ENCODE results near the gene IL17RD.

Gene IL17RD

GRCh38 chr3:57120451-57121174 lies 44.5 kb downstream of the IL17RD start:
- no peaks in the 10 kb centered on the region for H3K4me1 ChIP-seq (ENCODE audit: control insufficient read depth, insufficient read depth, low read length)
- no peaks in the 10 kb centered on the region for H3K36me3 ChIP-seq (ENCODE audit: insufficient read depth, low read length)
- no peaks in the 10 kb centered on the region for H3K27me3 ChIP-seq (ENCODE audit: control insufficient read depth, insufficient read depth, low read length)
- H3K4me2 ChIP-seq (ENCODE audit: low read length), result no peak overlapping the region
- H3K4me3 ChIP-seq (ENCODE audit: low read length), result no peak overlapping the region
- no peaks in the 10 kb centered on the region for H3K9me3 ChIP-seq (replicated peaks; ENCODE audit: low read length)
- H3K9ac ChIP-seq (ENCODE audit: low read depth, low read length), result no peak overlapping the region

DNA sequence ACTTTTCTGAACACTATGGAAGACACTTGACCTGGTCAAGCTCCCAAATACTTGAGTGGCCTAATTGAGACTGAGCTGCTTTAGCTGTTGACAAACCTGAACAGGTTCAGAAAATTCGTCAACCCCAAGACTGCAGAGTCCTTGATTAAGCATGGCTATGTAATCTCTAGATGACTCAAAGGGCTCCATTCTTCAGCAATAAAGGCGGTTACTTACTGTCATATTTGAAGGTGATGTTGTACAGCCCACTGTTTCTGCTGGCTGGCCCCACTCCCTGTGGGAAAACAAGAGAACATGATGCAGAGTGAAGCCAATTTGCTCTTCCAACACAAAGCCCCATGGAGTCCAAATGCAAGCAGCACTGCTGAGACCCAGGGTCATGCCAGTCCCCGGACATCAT lies 45.1 kb downstream of the IL17RD start:
- H3K27me3 ChIP-seq (ENCODE audit: control insufficient read depth, insufficient read depth, low read length), result no peaks in the 10 kb centered on the region
- H3K9me3 ChIP-seq (replicated peaks; ENCODE audit: low read length), result no peaks in the 10 kb centered on the region
- H3K4me3 ChIP-seq (ENCODE audit: low read length), result no peak overlapping the region
- no peaks in the 10 kb centered on the region for H3K36me3 ChIP-seq (ENCODE audit: insufficient read depth, low read length)
- H3K4me1 ChIP-seq (ENCODE audit: control insufficient read depth, insufficient read depth, low read length), result no peaks in the 10 kb centered on the region
- H3K4me2 ChIP-seq (ENCODE audit: low read length), result no peak overlapping the region
- H3K9ac ChIP-seq (ENCODE audit: low read depth, low read length), result no peak overlapping the region

DNA sequence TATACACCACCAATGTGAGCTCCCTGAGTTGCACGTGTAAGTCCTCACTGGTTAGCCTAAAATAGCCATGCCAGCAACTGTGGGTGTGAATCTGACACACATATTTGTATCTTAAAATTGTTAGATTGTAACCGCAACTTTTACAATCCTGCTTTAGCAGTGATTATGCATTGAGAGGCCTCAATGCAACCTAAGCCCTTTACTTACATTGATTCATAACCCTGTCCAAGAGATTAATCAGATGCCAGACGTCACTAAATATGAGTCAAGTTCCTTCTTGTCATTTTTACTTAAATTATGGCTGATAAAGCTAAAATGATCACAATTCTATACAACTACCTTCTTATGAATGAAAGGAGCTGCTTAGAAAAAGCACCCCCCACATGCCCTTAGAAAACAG lies 46.9 kb downstream of the IL17RD start:
- Histone ChIP-seq H3K36me3 (ENCODE audit: insufficient read depth, low read length) (no peaks in the 10 kb centered on the region), H3K27me3 (ENCODE audit: control insufficient read depth, insufficient read depth, low read length) (no peaks in the 10 kb centered on the region), H3K9ac (ENCODE audit: low read depth, low read length) (no peak overlapping the region), H3K9me3 (replicated peaks; ENCODE audit: low read length) (no peaks in the 10 kb centered on the region), H3K4me1 (ENCODE audit: control insufficient read depth, insufficient read depth, low read length) (no peaks in the 10 kb centered on the region), H3K4me3 (ENCODE audit: low read length) (no peak overlapping the region), H3K4me2 (ENCODE audit: low read length) (no peak overlapping the region)

DNA sequence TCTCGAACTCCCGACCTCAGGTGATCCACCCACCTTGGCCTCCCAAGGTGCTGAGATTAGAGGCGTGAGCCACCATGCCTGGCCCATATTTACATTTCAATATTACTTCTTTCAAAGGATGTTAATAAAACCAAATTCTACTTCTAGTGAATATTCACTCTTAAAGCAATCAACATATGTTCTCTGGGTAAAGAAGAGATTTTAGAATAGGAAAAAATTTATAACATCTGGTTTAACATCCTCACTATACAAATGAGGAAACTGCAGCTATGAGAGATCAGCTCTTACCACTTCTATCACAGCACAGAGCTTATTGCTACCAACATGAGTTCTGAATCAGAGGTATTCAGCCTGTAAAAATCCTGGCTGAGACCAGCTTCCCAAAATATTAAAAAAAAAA lies 48.7 kb downstream of the IL17RD start:
- H3K36me3 ChIP-seq (ENCODE audit: insufficient read depth, low read length), result no peaks in the 10 kb centered on the region
- H3K4me1 ChIP-seq (ENCODE audit: control insufficient read depth, insufficient read depth, low read length), result no peaks in the 10 kb centered on the region
- no peak overlapping the region for H3K9ac ChIP-seq (ENCODE audit: low read depth, low read length)
- H3K4me3 ChIP-seq (ENCODE audit: low read length), result no peak overlapping the region
- H3K9me3 ChIP-seq (replicated peaks; ENCODE audit: low read length), result no peaks in the 10 kb centered on the region
- no peaks in the 10 kb centered on the region for H3K27me3 ChIP-seq (ENCODE audit: control insufficient read depth, insufficient read depth, low read length)
- no peak overlapping the region for H3K4me2 ChIP-seq (ENCODE audit: low read length)

GRCh38 chr3:57112206-57112605 lies 52.9 kb downstream of the IL17RD start:
- Histone ChIP-seq H3K9ac (ENCODE audit: low read depth, low read length) (no peak overlapping the region), H3K4me3 (ENCODE audit: low read length) (no peak overlapping the region), H3K4me1 (ENCODE audit: control insufficient read depth, insufficient read depth, low read length) (no peaks in the 10 kb centered on the region), H3K9me3 (replicated peaks; ENCODE audit: low read length) (no peaks in the 10 kb centered on the region), H3K4me2 (ENCODE audit: low read length) (no peak overlapping the region), H3K27me3 (ENCODE audit: control insufficient read depth, insufficient read depth, low read length) (peaks cover 4% of the 10 kb centered on the region), H3K36me3 (ENCODE audit: insufficient read depth, low read length) (no peaks in the 10 kb centered on the region)

- Histone ChIP-seq H3K9ac (ENCODE audit: low read depth, low read length) (no peak overlapping the region), H3K36me3 (ENCODE audit: insufficient read depth, low read length) (no peaks in the 10 kb centered on the region), H3K4me1 (ENCODE audit: control insufficient read depth, insufficient read depth, low read length) (no peaks in the 10 kb centered on the region), H3K9me3 (replicated peaks; ENCODE audit: low read length) (no peaks in the 10 kb centered on the region), H3K4me2 (ENCODE audit: low read length) (no peak overlapping the region), H3K27me3 (ENCODE audit: control insufficient read depth, insufficient read depth, low read length) (peaks cover 4% of the 10 kb centered on the region), H3K4me3 (ENCODE audit: low read length) (no peak overlapping the region)
These were observed 54.4 kb downstream of the IL17RD start for GRCh38 chr3:57110798-57111197.

DNA sequence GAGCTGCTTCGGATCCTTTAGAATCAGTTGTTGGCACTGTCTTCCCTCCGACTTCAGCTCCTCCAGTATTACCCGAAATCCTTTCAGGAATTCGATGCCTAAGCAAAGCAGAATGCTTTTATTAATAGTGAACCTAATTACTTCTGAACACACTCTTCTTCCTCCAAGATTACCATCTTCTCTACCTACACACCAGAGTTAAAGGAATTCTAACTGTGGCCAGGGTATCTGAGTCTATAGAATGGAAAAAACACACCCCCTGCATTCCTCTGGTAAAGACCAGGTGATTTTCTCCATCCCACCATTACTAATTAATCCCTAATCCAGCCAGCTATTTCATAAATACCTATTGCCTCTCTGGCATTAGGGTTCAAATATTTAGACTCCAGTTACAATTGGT lies 54.9 kb downstream of the IL17RD start:
- H3K27me3 ChIP-seq (ENCODE audit: control insufficient read depth, insufficient read depth, low read length), result peaks cover 4% of the 10 kb centered on the region
- no peak overlapping the region for H3K9ac ChIP-seq (ENCODE audit: low read depth, low read length)
- H3K4me1 ChIP-seq (ENCODE audit: control insufficient read depth, insufficient read depth, low read length), result no peaks in the 10 kb centered on the region
- H3K4me2 ChIP-seq (ENCODE audit: low read length), result no peak overlapping the region
- H3K9me3 ChIP-seq (replicated peaks; ENCODE audit: low read length), result no peaks in the 10 kb centered on the region
- no peaks in the 10 kb centered on the region for H3K36me3 ChIP-seq (ENCODE audit: insufficient read depth, low read length)
- H3K4me3 ChIP-seq (ENCODE audit: low read length), result no peak overlapping the region

DNA sequence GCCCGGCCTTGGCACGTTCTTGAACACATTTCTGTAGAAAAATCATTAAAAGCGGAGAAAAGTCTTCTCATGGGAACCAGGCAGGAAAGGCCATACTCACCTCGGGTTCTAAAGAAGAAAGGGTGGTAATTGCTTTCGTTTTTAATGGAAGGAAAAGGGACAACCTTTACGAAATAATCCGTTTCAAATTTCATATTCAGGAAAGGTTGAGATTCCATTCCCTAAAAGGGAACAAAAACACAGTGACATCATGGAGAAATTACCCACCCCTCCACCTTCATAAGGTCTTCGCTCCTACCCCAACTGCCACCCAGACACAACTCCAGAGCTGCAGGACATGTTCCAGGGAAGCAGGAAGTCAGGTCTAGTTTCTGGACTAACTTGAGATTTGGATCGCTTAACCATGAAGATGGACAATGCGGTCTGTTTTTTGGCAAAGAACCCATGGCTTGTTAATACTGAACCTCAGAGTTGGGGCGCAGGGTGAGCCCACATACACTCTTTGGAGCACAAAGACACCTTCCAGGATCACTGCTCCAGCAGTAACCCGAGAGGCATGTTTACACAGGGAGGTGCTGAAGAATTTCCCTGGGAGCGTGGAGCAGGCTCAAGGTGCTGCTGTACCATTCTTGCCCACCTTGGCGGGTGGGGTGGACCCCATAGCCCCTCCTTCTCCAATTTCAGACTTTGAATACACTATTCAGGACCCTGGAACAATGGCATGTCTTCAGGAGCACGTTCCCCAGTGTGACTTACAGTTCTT lies 55.5 kb downstream of the IL17RD start:
- Histone ChIP-seq H3K4me3 (ENCODE audit: low read length) (no peak overlapping the region), H3K4me1 (ENCODE audit: control insufficient read depth, insufficient read depth, low read length) (no peaks in the 10 kb centered on the region), H3K9ac (ENCODE audit: low read depth, low read length) (no peak overlapping the region), H3K36me3 (ENCODE audit: insufficient read depth, low read length) (no peaks in the 10 kb centered on the region), H3K9me3 (replicated peaks; ENCODE audit: low read length) (no peaks in the 10 kb centered on the region), H3K27me3 (ENCODE audit: control insufficient read depth, insufficient read depth, low read length) (peaks cover 4% of the 10 kb centered on the region), H3K4me2 (ENCODE audit: low read length) (no peak overlapping the region)

- no peaks in the 10 kb centered on the region for H3K36me3 ChIP-seq (ENCODE audit: insufficient read depth, low read length)
- no peak overlapping the region for H3K4me3 ChIP-seq (ENCODE audit: low read length)
- H3K27me3 ChIP-seq (ENCODE audit: control insufficient read depth, insufficient read depth, low read length), result peaks cover 4% of the 10 kb centered on the region
- H3K4me2 ChIP-seq (ENCODE audit: low read length), result no peak overlapping the region
- H3K9ac ChIP-seq (ENCODE audit: low read depth, low read length), result no peak overlapping the region
- H3K9me3 ChIP-seq (replicated peaks; ENCODE audit: low read length), result no peaks in the 10 kb centered on the region
- H3K4me1 ChIP-seq (ENCODE audit: control insufficient read depth, insufficient read depth, low read length), result no peaks in the 10 kb centered on the region
These were observed 56.5 kb downstream of the IL17RD start for GRCh38 chr3:57108684-57109083.

DNA sequence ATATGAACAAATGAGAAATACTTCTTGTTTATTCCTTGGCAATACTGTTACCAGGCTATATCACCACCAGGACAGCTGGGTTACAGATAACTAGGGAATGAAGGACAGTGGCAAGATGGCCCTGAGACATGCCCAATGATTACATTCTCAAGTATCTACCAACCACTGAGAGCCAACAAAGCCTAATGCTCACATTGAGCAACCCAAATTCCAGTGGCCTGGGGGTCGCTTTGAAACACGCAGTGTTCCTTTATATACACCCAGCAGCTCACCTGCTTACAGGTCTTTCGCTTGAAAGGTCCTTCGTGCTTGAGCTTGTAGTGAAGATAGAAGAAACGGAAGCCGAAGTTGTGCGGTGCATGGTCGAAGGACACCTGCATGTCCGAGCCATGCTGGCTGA lies 59.6 kb downstream of the IL17RD start:
- Histone ChIP-seq H3K27me3 (ENCODE audit: control insufficient read depth, insufficient read depth, low read length) (peaks cover 4% of the 10 kb centered on the region), H3K4me1 (ENCODE audit: control insufficient read depth, insufficient read depth, low read length) (no peaks in the 10 kb centered on the region)

GRCh38 chr3:57100046-57100695 lies 65.0 kb downstream of the IL17RD start:
- no peak overlapping the region for H3K9ac ChIP-seq (ENCODE audit: low read depth, low read length)
- no peak overlapping the region for H3K4me3 ChIP-seq (ENCODE audit: low read length)
- no peaks in the 10 kb centered on the region for H3K36me3 ChIP-seq (ENCODE audit: insufficient read depth, low read length)
- H3K27me3 ChIP-seq (ENCODE audit: control insufficient read depth, insufficient read depth, low read length), result no peaks in the 10 kb centered on the region
- no peak overlapping the region for H3K4me2 ChIP-seq (ENCODE audit: low read length)
- H3K9me3 ChIP-seq (replicated peaks; ENCODE audit: low read length), result no peaks in the 10 kb centered on the region
- H3K4me1 ChIP-seq (ENCODE audit: control insufficient read depth, insufficient read depth, low read length), result peaks cover under 1% of the 10 kb centered on the region

More for the DNA sequence above, 59.6 kb downstream of the IL17RD start:
- H3K9ac ChIP-seq (ENCODE audit: low read depth, low read length), result no peak overlapping the region
- H3K36me3 ChIP-seq (ENCODE audit: insufficient read depth, low read length), result no peaks in the 10 kb centered on the region
- H3K4me3 ChIP-seq (ENCODE audit: low read length), result no peak overlapping the region
- H3K9me3 ChIP-seq (replicated peaks; ENCODE audit: low read length), result no peaks in the 10 kb centered on the region
- H3K4me2 ChIP-seq (ENCODE audit: low read length), result no peak overlapping the region
